Measurements from ENCODE around the gene USP21.

GRCh38 chr1:161207173-161207572 is 47.9 kb downstream of the USP21 start:
- no peak for TF ChIP-seq CTCF (IDR thresholded peaks at IDR 0.05; ENCODE audit: low read length)
- no peak for TF ChIP-seq EZH2 (IDR thresholded peaks at IDR 0.05; ENCODE audit: borderline replicate concordance, low read length)

Data from OCI-LY1 (cell line).